C4-2B (cell line): ENCODE measurements around the gene PARVB.

Source experiments
- CTCF ChIP-seq: fragments of 450-650 bp; conservative IDR thresholded peaks from 2 replicates; pipeline ENCODE4 v1.5.1; 2017; ENCODE audit warnings: mild to moderate bottlenecking
- ZFX ChIP-seq: fragments of 450-650 bp; IDR thresholded peaks from 2 replicates; pipeline ENCODE4 v1.6.1; 2017

GRCh38 chr22:44133161-44133560, 109.1 kb downstream of the PARVB start:
- TF ChIP-seq CTCF (no peak), ZFX (no peak)
